H9 (cell line): ENCODE data around the gene FANCF. TPM values are rescaled to one million over a fixed set of nuclear protein-coding genes. Genes with fewer than 3 reads are reported as not detected.
A peak's percentile ranks its signal among the peaks of the same experiment; 100 is the strongest.

Experiments used
- DNase-seq: peaks from one replicate; pipeline ENCODE4 v3.0.0-alpha.2; 2017
- H2AFZ ChIP-seq: one replicate; pipeline ENCODE4 v1.6.1; 2013; ENCODE audit warnings: mild to moderate bottlenecking, low read length, control low read depth, moderate library complexity
- H2AK5ac ChIP-seq: 2 replicates; pipeline ENCODE4 v1.6.1; 2013; ENCODE audit warnings: low read length, control low read depth, mixed read lengths; ENCODE audit not compliant: insufficient read length
- H2BK120ac ChIP-seq: one replicate; pipeline ENCODE4 v1.6.1; 2013; ENCODE audit warnings: low read depth, mild to moderate bottlenecking, low read length, control low read depth, inconsistent platforms; ENCODE audit not compliant: poor library complexity, severe bottlenecking
- H2BK12ac ChIP-seq: 2 replicates; pipeline ENCODE4 v1.6.1; 2013; ENCODE audit warnings: low read length, control low read depth, mixed read lengths, low read depth; ENCODE audit not compliant: insufficient read length
- H2BK15ac ChIP-seq: 2 replicates; pipeline ENCODE4 v1.6.1; 2013; ENCODE audit warnings: low read depth, low read length, control low read depth
- H2BK20ac ChIP-seq: one replicate; pipeline ENCODE4 v1.6.1; 2013; ENCODE audit warnings: low read depth, mild to moderate bottlenecking, low read length, control low read depth, inconsistent platforms; ENCODE audit not compliant: poor library complexity, severe bottlenecking
- H2BK5ac ChIP-seq: 2 replicates; pipeline ENCODE4 v1.6.1; 2013; ENCODE audit warnings: low read length, control low read depth, mixed read lengths; ENCODE audit not compliant: insufficient read length
- H3K14ac ChIP-seq: 2 replicates; pipeline ENCODE4 v1.6.1; 2013; ENCODE audit warnings: low read length, control low read depth; ENCODE audit not compliant: insufficient read depth
- H3K18ac ChIP-seq: 2 replicates; pipeline ENCODE4 v1.6.1; 2013; ENCODE audit warnings: low read depth, mild to moderate bottlenecking, mixed read lengths, low read length, control low read depth; ENCODE audit not compliant: insufficient read length
- H3K23ac ChIP-seq: 2 replicates; pipeline ENCODE4 v1.6.1; 2013; ENCODE audit warnings: low read length, control low read depth, mixed read lengths, low read depth; ENCODE audit not compliant: insufficient read length
- H3K23me2 ChIP-seq: 2 replicates; pipeline ENCODE4 v1.6.1; 2013; ENCODE audit warnings: low read depth, mild to moderate bottlenecking, mixed read lengths, low read length, control low read depth; ENCODE audit not compliant: insufficient read length, poor library complexity, severe bottlenecking
- H3K27ac ChIP-seq: 2 replicates; pipeline ENCODE4 v1.5.1; 2013; ENCODE audit warnings: low read length, control low read depth, mixed read lengths, low read depth; ENCODE audit not compliant: insufficient read length
- H3K27me3 ChIP-seq: 2 replicates; pipeline ENCODE4 v1.6.1; 2013; ENCODE audit warnings: low read length, control low read depth, inconsistent platforms; ENCODE audit not compliant: insufficient read depth
- H3K4ac ChIP-seq: 2 replicates; pipeline ENCODE4 v1.6.1; 2013; ENCODE audit warnings: low read depth, mild to moderate bottlenecking, control low read depth, inconsistent platforms, low read length, moderate library complexity
- H3K4me1 ChIP-seq: 2 replicates; pipeline ENCODE4 v1.6.1; 2013; ENCODE audit warnings: low read length, control low read depth, inconsistent platforms; ENCODE audit not compliant: insufficient read depth
- H3K4me2 ChIP-seq: 2 replicates; pipeline ENCODE4 v1.6.1; 2013; ENCODE audit warnings: low read length, control low read depth, mixed read lengths; ENCODE audit not compliant: insufficient read length, insufficient read depth
- H3K56ac ChIP-seq: 2 replicates; pipeline ENCODE4 v1.6.1; 2013; ENCODE audit warnings: low read depth, mild to moderate bottlenecking, mixed read lengths, low read length, control low read depth; ENCODE audit not compliant: insufficient read length
- H3K79me1 ChIP-seq: 2 replicates; pipeline ENCODE4 v1.6.1; 2013; ENCODE audit warnings: low read depth, mild to moderate bottlenecking, moderate library complexity, low read length, control low read depth, inconsistent platforms; ENCODE audit not compliant: insufficient read depth, poor library complexity, severe bottlenecking
- H3K79me2 ChIP-seq: 2 replicates; pipeline ENCODE4 v1.6.1; 2013; ENCODE audit warnings: low read length, control low read depth, inconsistent platforms; ENCODE audit not compliant: insufficient read depth
- H3K9ac ChIP-seq: 2 replicates; pipeline ENCODE4 v1.6.1; 2013; ENCODE audit warnings: low read length, control low read depth, mixed read lengths; ENCODE audit not compliant: insufficient read length; ENCODE audit errors: extremely low read depth
- H3K9me3 ChIP-seq: one replicate; pipeline ENCODE4 v1.6.1; 2013; ENCODE audit warnings: low read depth, low read length, inconsistent platforms; ENCODE audit not compliant: control insufficient read depth
- H3T11ph ChIP-seq: one replicate; pipeline ENCODE4 v1.6.1; 2013; ENCODE audit warnings: mild to moderate bottlenecking, low read length, control low read depth, inconsistent platforms
- H4K20me1 ChIP-seq: one replicate; pipeline ENCODE4 v1.6.1; 2013; ENCODE audit not compliant: control insufficient read depth, insufficient read length, insufficient read depth
- H4K5ac ChIP-seq: 2 replicates; pipeline ENCODE4 v1.6.1; 2013; ENCODE audit warnings: low read depth, mild to moderate bottlenecking, mixed read lengths, low read length, control low read depth; ENCODE audit not compliant: insufficient read length
- H4K8ac ChIP-seq: replicated peaks from 2 replicates; pipeline ENCODE4 v1.6.1; 2013; ENCODE audit warnings: low read length, control low read depth, mixed read lengths, low read depth; ENCODE audit not compliant: insufficient read length
- H4K91ac ChIP-seq: 2 replicates; pipeline ENCODE4 v1.6.1; 2013; ENCODE audit warnings: low read depth, mild to moderate bottlenecking, moderate library complexity, mixed read lengths, low read length, control low read depth; ENCODE audit not compliant: insufficient read length
- H3K27ac Mint-ChIP-seq, 3 experiments: 2 replicates in 2 of 3; 3 replicates in 1 of 3; pipeline ENCODE4 v1.8.0; 2020 to 2021; ENCODE audit warnings: mixed read lengths in 3 of 3, mild to moderate bottlenecking in 1 of 3, moderate library complexity in 1 of 3
- H3K27me3 Mint-ChIP-seq: 2 replicates; pipeline ENCODE4 v1.8.0; 2021; ENCODE audit warnings: low read depth, mild to moderate bottlenecking, moderate library complexity, mixed read lengths
- H3K36me3 Mint-ChIP-seq, 3 experiments: 2 replicates in 2 of 3; 3 replicates in 1 of 3; pipeline ENCODE4 v1.8.0; 2020 to 2021; ENCODE audit warnings: low read depth in 3 of 3, mixed read lengths in 3 of 3; ENCODE audit not compliant: insufficient read depth in 1 of 3
- H3K4me1 Mint-ChIP-seq, 2 experiments: 2 replicates each; pipeline ENCODE4 v1.8.0; 2020; ENCODE audit warnings: mixed read lengths in 2 of 2
- H3K4me3 Mint-ChIP-seq, 2 experiments: 2 replicates in 1 of 2; 3 replicates in 1 of 2; pipeline ENCODE4 v1.8.0; 2020 to 2021; ENCODE audit warnings: mild to moderate bottlenecking in 2 of 2, mixed read lengths in 2 of 2, moderate library complexity in 1 of 2
- H3K9me3 Mint-ChIP-seq, 2 experiments: 2 replicates in 1 of 2; 3 replicates in 1 of 2; pipeline ENCODE4 v1.8.0; 2020; ENCODE audit warnings: mild to moderate bottlenecking in 2 of 2, mixed read lengths in 2 of 2, moderate library complexity in 1 of 2
- CTCF ChIP-seq: fragments of 200-600 bp; sonication (generic); conservative IDR thresholded peaks from 3 replicates; pipeline ENCODE4 v1.8.0; 2021; ENCODE audit warnings: antibody characterized with exemption, mild to moderate bottlenecking
- whole genome bisulfite sequencing: extraction: QIAGEN DNeasy Blood & Tissue Kit; methylation state at CpG from one replicate; pipeline ENCODE4 v1.1.7; 2013; ENCODE audit warnings: missing lambda C conversion rate, low lambda C conversion rate, mixed read lengths; ENCODE audit not compliant: insufficient read length; ENCODE audit errors: extremely low coverage; 5-methylcytosine and 5-hydroxymethylcytosine counted together
- total RNA-seq: library from RNA; stranded (reverse); gene quantifications from 2 replicates; pipeline ENCODE4 v1.2.1, GENCODE V29; 2021

FANCF gene
- total RNA-seq, 1 experiment from 2014 or later = 15.3 TPM

GRCh38 chr11:22583963-22584492 lies 41.6 kb downstream of the FANCF start:
- Histone ChIP-seq H3K79me2 (no peaks in the 10 kb centered on the region), H4K20me1 (no peaks in the 10 kb centered on the region), H3K9me3 (no peaks in the 10 kb centered on the region), H2BK5ac (no peak overlapping the region), H2BK15ac (no peak overlapping the region), H3K23me2 (no peaks in the 10 kb centered on the region), H3K18ac (no peak overlapping the region), H3K79me1 (no peaks in the 10 kb centered on the region), H3K27me3 (no peaks in the 10 kb centered on the region), H2BK20ac (no peak overlapping the region), H3K4ac (no peak overlapping the region), H2AK5ac (no peak overlapping the region), H3K27ac (no peak overlapping the region), H3K56ac (no peak overlapping the region), H4K8ac (no peak overlapping the region), H3K9ac (no peak overlapping the region), H3K23ac (no peak overlapping the region), H3K4me2 (no peak overlapping the region), H4K5ac (no peak overlapping the region), H3K4me1 (no peaks in the 10 kb centered on the region), H2BK12ac (no peak overlapping the region), H3T11ph (no peak overlapping the region), H4K91ac (no peak overlapping the region), H2BK120ac (no peak overlapping the region), H3K14ac (no peak overlapping the region), H2AFZ (no peak overlapping the region)
- no peak overlapping the region for H3K27ac Mint-ChIP-seq
- no peaks in the 10 kb centered on the region for H3K27me3 Mint-ChIP-seq
- TF ChIP-seq CTCF = no peak
- WGBS = no CpG with 5 or more reads among the region's 12 CpGs
- no peaks in the 10 kb centered on the region for H3K9me3 Mint-ChIP-seq
- no peaks in the 10 kb centered on the region for H3K36me3 Mint-ChIP-seq
- no peak overlapping the region for H3K4me3 Mint-ChIP-seq
- H3K4me1 Mint-ChIP-seq = no peaks in the 10 kb centered on the region
- peak; percentile 27 for DNase-seq
